Erythroblast (primary cell): ENCODE results near the gene SORL1.

Experiments
- GATA1 ChIP-seq: IDR thresholded peaks from 2 replicates; pipeline ENCODE4 v1.6.1; 2011; ENCODE audit warnings: low read depth, mild to moderate bottlenecking, control low read depth, low read length, moderate library complexity
- POLR2A ChIP-seq: IDR thresholded peaks from 2 replicates; pipeline ENCODE4 v1.6.1; 2011; ENCODE audit warnings: mild to moderate bottlenecking, low read length

DNA sequence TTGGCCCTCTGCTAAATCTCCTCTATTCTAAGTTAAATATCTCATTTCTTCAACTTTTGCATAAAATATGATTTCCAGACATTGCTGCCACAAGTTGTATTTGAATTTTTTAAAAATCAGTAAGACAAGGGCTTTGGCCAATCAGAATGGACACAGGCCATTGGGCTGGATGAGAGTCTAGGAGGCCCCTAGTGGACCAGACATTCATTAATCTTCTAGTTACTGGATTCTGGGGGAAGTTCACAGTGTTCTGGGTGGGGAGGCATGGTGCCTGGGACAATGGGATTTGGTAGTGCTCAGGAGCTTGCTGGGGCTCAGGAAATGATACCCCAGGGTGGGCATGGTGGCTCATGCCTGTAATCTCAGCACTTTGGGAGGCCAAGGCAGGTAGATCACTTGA lies 12.4 kb upstream of the SORL1 start:
- TF ChIP-seq POLR2A (no peak), GATA1 (no peak)
